Kidney epithelial cell (primary cell): Measurements from ENCODE around the gene GTPBP3. TPM values are rescaled to one million over a fixed set of nuclear protein-coding genes. Genes with fewer than 3 reads are reported as not detected.

Experiments used
- DNase-seq: peaks from one replicate; pipeline ENCODE4 v3.0.0-alpha.2; 2010; ENCODE audit warnings: low read depth
- H3K27me3 ChIP-seq: 2 replicates; pipeline ENCODE4 v1.6.0; 2011; ENCODE audit warnings: low read length; ENCODE audit not compliant: control insufficient read depth, insufficient read depth
- H3K36me3 ChIP-seq: 2 replicates; pipeline ENCODE4 v1.5.1; 2011; ENCODE audit warnings: low read length; ENCODE audit not compliant: control insufficient read depth, insufficient read depth
- H3K4me3 ChIP-seq: 2 replicates; pipeline ENCODE4 v1.5.1; 2011; ENCODE audit warnings: low read depth, mild to moderate bottlenecking, control low read depth, low read length
- total RNA-seq: library from RNA; depleted of rRNA; stranded (reverse); fragments of >200 nt; gene quantifications from 2 replicates; pipeline ENCODE4 v1.2.3, GENCODE V29; 2015
- TF ChIP-seq, protein P1 (sequence below): IDR thresholded peaks from 2 replicates; pipeline ENCODE4 v1.5.1; 2011; ENCODE audit warnings: mild to moderate bottlenecking, moderate library complexity, low read length, control low read depth, inconsistent platforms; ENCODE audit not compliant: insufficient read depth, poor library complexity, severe bottlenecking

The GTPBP3 gene
- total RNA-seq, 1 donor from 2014 or later = 31.8 TPM

GRCh38 chr19:17352608-17353280, 15.4 kb downstream of the GTPBP3 start:
- Histone ChIP-seq H3K27me3 (peaks cover 8% of the 10 kb centered on the region), H3K36me3 (no peaks in the 10 kb centered on the region), H3K4me3 (no peak overlapping the region)
- TF ChIP-seq, protein P1, sequence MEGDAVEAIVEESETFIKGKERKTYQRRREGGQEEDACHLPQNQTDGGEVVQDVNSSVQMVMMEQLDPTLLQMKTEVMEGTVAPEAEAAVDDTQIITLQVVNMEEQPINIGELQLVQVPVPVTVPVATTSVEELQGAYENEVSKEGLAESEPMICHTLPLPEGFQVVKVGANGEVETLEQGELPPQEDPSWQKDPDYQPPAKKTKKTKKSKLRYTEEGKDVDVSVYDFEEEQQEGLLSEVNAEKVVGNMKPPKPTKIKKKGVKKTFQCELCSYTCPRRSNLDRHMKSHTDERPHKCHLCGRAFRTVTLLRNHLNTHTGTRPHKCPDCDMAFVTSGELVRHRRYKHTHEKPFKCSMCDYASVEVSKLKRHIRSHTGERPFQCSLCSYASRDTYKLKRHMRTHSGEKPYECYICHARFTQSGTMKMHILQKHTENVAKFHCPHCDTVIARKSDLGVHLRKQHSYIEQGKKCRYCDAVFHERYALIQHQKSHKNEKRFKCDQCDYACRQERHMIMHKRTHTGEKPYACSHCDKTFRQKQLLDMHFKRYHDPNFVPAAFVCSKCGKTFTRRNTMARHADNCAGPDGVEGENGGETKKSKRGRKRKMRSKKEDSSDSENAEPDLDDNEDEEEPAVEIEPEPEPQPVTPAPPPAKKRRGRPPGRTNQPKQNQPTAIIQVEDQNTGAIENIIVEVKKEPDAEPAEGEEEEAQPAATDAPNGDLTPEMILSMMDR = no peak
- DNase-seq = no peak

DNA sequence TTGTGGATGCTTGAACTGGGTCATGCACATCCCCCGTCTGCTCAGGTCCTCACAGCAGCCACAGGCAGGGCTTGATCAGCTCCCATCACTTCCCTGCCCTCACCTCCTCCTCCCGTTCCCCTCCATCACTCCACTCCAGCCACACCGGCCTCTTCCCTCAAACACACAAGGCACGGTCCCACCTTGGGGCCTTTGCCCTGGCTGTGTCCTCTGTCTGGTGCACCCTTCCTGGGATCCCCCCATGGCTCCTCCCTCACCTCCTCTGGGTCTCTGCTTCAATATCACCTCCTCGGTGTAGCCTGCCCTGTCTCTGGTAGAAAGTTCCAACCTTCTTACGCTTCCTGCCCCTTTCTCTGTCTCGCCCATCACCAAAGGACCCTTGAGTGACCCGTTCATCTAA, 16.0 kb downstream of the GTPBP3 start:
- TF ChIP-seq, protein P1 = no peak
- no peaks in the 10 kb centered on the region for H3K36me3 ChIP-seq
- H3K27me3 ChIP-seq = peaks cover 8% of the 10 kb centered on the region
- no peak overlapping the region for H3K4me3 ChIP-seq
- no peak for DNase-seq

DNA sequence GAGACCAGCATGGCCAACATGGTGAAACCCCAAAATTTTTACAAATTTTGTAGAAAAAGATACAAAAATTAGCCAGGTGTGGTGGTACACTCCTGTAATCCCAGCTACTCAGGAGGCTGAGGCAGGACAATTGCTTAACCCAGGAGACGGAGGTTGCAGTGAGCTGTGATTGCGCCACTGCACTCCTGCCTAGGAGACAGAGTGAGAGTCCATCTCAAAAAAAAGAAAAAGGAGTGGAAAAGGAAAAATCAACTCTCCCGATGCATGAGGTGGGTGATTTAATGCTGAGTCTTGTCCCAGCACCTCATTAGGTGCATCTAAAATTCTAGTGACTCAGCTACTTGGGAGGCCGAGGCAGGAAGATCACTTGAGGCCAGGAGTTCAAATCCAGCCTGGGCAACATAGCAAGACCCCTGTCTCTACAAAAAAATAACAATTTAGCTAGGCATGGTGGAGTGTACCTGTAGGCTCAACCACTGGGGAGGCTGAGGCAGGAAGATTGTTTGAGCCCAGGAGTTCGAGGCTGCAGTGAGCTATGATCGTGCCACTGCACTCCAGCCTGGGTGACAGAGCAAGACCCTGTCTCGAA, 19.8 kb downstream of the GTPBP3 start:
- Histone ChIP-seq H3K27me3 (peaks cover 3% of the 10 kb centered on the region), H3K4me3 (no peak overlapping the region), H3K36me3 (no peaks in the 10 kb centered on the region)
- TF ChIP-seq, protein P1 = no peak
- no peak for DNase-seq

DNA sequence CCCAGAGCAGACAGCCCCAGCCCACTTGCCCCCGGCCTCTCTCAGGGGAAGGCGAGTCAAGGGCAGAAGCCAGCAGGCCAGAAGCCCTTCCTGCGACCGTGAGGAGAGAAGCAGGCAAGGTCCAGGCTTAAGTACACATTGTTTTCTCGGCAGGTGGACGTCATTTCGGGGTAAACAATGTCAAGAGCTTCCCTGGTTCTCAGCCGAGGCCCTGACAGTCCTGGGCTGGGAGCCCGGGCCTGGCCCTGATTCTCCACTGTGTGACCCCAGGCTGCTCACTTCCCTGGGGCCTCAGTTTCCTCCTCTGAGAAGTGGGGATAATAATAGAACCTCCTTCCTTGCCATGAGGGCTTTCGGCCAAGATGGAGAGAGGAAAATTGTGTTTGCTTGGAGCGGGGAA, 20.4 kb downstream of the GTPBP3 start:
- Histone ChIP-seq H3K36me3 (no peaks in the 10 kb centered on the region), H3K27me3 (peaks cover 3% of the 10 kb centered on the region), H3K4me3 (no peak overlapping the region)
- no peak for DNase-seq
- TF ChIP-seq, protein P1 = no peak

DNA sequence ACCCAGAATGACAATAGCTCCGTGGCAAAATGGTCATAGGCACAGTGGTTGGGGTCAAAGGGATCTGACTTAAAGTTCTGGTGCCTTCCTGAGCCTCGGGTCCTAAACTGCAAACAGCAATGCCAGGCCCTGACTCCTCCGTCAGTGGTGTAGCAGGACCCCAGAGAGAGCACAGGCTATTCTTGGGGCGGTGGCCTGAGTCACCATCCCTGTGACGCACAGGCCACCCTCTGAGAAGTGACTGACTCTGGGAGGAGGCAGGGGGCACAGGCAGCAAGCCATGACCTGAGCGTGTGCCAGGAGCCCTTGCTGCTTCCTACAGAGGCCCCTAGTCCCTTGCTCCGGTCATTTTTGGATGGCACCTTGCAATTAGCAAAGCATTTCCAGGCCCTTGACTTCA, 21.0 kb downstream of the GTPBP3 start:
- Histone ChIP-seq H3K36me3 (no peaks in the 10 kb centered on the region), H3K27me3 (no peaks in the 10 kb centered on the region), H3K4me3 (no peak overlapping the region)
- no peak for DNase-seq
- TF ChIP-seq, protein P1 = no peak
